ENCODE results near the gene TERT. TPM values are rescaled to one million over a fixed set of nuclear protein-coding genes. Genes with fewer than 3 reads are reported as not detected.
"Not testable (repeated sequence)": the region's sequence is repeated elsewhere in the genome, so short reads cannot be mapped to it uniquely, and the experiment has no call there.

Gene TERT
- total RNA-seq, 1 donor from 2014 or later: 2.4 TPM

DNA sequence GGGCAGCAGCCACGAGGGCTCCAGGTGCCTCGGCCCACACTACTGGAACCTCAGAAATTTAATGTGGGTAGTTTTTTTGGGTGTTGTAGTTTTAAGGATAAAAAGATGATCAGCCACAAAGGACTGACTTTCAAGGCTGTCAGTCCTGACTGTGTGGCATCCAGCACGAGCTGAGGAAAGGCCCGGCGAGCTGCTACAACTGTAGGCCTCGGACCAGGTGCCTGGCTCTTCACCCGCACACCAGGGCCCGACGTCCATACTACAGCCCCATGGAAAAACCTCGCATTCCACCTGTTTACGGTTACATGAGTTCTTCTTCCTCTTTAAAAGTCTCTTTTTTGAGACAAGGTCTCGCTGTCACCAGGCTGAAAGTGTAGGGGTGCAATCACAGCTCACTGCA is 47.4 kb upstream of the TERT start:
- TF ChIP-seq, protein P1, sequence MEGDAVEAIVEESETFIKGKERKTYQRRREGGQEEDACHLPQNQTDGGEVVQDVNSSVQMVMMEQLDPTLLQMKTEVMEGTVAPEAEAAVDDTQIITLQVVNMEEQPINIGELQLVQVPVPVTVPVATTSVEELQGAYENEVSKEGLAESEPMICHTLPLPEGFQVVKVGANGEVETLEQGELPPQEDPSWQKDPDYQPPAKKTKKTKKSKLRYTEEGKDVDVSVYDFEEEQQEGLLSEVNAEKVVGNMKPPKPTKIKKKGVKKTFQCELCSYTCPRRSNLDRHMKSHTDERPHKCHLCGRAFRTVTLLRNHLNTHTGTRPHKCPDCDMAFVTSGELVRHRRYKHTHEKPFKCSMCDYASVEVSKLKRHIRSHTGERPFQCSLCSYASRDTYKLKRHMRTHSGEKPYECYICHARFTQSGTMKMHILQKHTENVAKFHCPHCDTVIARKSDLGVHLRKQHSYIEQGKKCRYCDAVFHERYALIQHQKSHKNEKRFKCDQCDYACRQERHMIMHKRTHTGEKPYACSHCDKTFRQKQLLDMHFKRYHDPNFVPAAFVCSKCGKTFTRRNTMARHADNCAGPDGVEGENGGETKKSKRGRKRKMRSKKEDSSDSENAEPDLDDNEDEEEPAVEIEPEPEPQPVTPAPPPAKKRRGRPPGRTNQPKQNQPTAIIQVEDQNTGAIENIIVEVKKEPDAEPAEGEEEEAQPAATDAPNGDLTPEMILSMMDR (IDR thresholded peaks at IDR 0.05): no peak
- TF ChIP-seq EZH2 (IDR thresholded peaks at IDR 0.05): no peak
- no peak for TF ChIP-seq EZH2phosphoT487 (IDR thresholded peaks at IDR 0.05)
- Histone ChIP-seq H3K79me2 (ENCODE audit: low read depth) (peaks cover 32% of the 10 kb centered on the region), H3K9ac (no peak overlapping the region), H3F3A (ENCODE audit: low read depth) (no peaks in the 10 kb centered on the region), H3K36me3 (no peaks in the 10 kb centered on the region), H2AFZ (replicated peaks) (no peak overlapping the region), H3K4me2 (no peak overlapping the region), H3K27ac (no peak overlapping the region), H3K4me3 (no peak overlapping the region), H3K9me3 (ENCODE audit: low read depth) (no peaks in the 10 kb centered on the region), H3K27me3 (no peaks in the 10 kb centered on the region), H3K4me1 (peaks cover 10% of the 10 kb centered on the region), H4K20me1 (ENCODE audit: low read depth) (peaks cover 7% of the 10 kb centered on the region)
- peaks cover 18% of the 10 kb centered on the region for H3K4me1 Mint-ChIP-seq
- H3K27me3 Mint-ChIP-seq (ENCODE audit: insufficient read depth, low read depth): no peaks in the 10 kb centered on the region
- no peak overlapping the region for H3K27ac Mint-ChIP-seq
- peaks cover 5% of the 10 kb centered on the region for H3K36me3 Mint-ChIP-seq
- H3K9me3 Mint-ChIP-seq: no peaks in the 10 kb centered on the region
- no peak overlapping the region for H3K4me3 Mint-ChIP-seq
- DNase-seq (ENCODE audit: low spot score): no peak

DNA sequence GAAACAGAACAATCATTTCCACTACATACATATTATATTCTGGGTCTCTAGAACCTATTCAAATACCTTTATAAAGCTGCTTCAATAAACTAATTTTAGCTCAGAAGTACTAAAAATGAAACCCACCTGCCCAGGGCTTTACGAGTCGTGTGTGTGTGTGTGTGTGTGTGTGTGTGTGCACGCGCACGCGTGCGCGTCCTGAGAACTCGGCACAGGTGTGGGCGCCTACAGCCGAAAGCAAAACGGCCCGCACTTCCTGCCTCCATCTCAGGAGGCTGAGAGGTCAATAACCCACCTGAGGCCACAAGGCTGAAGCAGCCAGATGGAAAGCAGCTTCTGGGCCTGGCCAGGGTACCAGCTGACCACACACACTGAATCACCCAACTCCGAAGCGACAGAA is 47.0 kb upstream of the TERT start:
- Histone ChIP-seq H4K20me1 (ENCODE audit: low read depth) (peaks cover 7% of the 10 kb centered on the region), H3K27ac (no peak overlapping the region), H3K4me1 (peaks cover 10% of the 10 kb centered on the region), H3K79me2 (ENCODE audit: low read depth) (peaks cover 32% of the 10 kb centered on the region), H3K27me3 (no peaks in the 10 kb centered on the region), H3K36me3 (no peaks in the 10 kb centered on the region), H2AFZ (replicated peaks) (no peak overlapping the region), H3K9ac (no peak overlapping the region), H3K9me3 (ENCODE audit: low read depth) (no peaks in the 10 kb centered on the region), H3K4me2 (no peak overlapping the region), H3F3A (ENCODE audit: low read depth) (no peaks in the 10 kb centered on the region), H3K4me3 (no peak overlapping the region)
- H3K9me3 Mint-ChIP-seq: no peaks in the 10 kb centered on the region
- H3K27ac Mint-ChIP-seq: no peak overlapping the region
- H3K4me1 Mint-ChIP-seq: peaks cover 18% of the 10 kb centered on the region
- peaks cover 5% of the 10 kb centered on the region for H3K36me3 Mint-ChIP-seq
- no peak for TF ChIP-seq EZH2phosphoT487 (IDR thresholded peaks at IDR 0.05)
- TF ChIP-seq EZH2 (IDR thresholded peaks at IDR 0.05): no peak
- TF ChIP-seq, protein P1 (IDR thresholded peaks at IDR 0.05): no peak
- H3K4me3 Mint-ChIP-seq: no peak overlapping the region
- no peaks in the 10 kb centered on the region for H3K27me3 Mint-ChIP-seq (ENCODE audit: insufficient read depth, low read depth)
- DNase-seq (ENCODE audit: low spot score): no peak

DNA sequence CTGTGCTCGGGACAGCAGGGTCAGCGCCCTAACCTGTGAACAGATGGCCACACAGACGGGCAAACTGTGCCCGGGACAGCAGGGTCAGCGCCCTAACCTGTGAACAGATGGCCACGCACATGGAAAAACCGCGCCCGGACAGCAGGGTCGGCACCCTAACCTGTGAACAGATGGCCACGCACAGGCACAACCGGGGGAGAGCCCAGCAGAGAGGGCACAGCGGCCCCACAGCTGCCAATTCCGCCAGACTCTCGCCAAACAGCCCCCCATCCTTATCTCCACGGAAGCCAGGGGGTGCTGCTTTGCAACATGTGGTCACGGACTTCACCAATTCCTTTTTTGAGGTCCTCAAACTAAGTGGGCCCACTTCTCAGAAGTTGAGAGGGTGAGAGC is 44.9 kb upstream of the TERT start:
- not testable (repeated sequence) for H3K27ac ChIP-seq; H2AFZ ChIP-seq (replicated peaks); H3K4me2 ChIP-seq; H3F3A ChIP-seq (ENCODE audit: low read depth); H3K4me3 ChIP-seq; DNase-seq (ENCODE audit: low spot score); H3K9me3 Mint-ChIP-seq; H3K27me3 Mint-ChIP-seq (ENCODE audit: insufficient read depth, low read depth); H3K27me3 ChIP-seq; H3K36me3 ChIP-seq; H3K27ac Mint-ChIP-seq; H3K9me3 ChIP-seq (ENCODE audit: low read depth); H3K4me3 Mint-ChIP-seq; H3K4me1 ChIP-seq; H3K9ac ChIP-seq; H3K36me3 Mint-ChIP-seq
- peaks cover 27% of the 10 kb centered on the region for H3K79me2 ChIP-seq (ENCODE audit: low read depth)
- peaks cover 10% of the 10 kb centered on the region for H3K4me1 Mint-ChIP-seq
- H4K20me1 ChIP-seq (ENCODE audit: low read depth): peaks cover 10% of the 10 kb centered on the region

DNA sequence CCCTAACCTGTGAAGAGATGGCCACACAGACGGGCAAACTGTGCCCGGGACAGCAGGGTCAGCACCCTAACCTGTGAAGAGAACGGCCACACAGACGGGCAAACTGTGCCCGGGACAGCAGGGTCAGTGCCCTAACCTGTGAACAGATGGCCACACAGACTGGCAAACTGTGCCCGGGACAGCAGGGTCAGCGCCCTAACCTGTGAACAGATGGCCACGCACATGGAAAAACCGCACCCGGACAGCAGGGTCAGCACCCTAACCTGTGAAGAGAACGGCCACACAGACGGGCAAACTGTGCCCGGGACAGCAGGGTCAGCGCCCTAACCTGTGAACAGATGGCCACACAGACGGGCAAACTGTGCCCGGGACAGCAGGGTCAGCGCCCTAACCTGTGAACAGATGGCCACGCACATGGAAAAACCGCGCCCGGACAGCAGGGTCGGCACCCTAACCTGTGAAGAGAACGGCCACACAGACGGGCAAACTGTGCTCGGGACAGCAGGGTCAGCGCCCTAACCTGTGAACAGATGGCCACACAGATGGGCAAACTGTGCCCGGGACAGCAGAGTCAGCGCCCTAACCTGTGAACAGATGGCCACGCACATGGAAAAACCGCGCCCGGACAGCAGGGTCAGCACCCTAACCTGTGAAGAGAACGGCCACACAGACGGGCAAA is 44.4 kb upstream of the TERT start:
- H2AFZ ChIP-seq (replicated peaks); H4K20me1 ChIP-seq (ENCODE audit: low read depth); H3K4me2 ChIP-seq; H3K36me3 ChIP-seq; H3K9me3 ChIP-seq (ENCODE audit: low read depth); H3K36me3 Mint-ChIP-seq; H3K9me3 Mint-ChIP-seq; H3K27me3 Mint-ChIP-seq (ENCODE audit: insufficient read depth, low read depth); H3F3A ChIP-seq (ENCODE audit: low read depth); H3K27ac ChIP-seq; H3K27me3 ChIP-seq; H3K4me3 Mint-ChIP-seq; H3K4me3 ChIP-seq; H3K9ac ChIP-seq; H3K4me1 ChIP-seq; H3K27ac Mint-ChIP-seq; DNase-seq (ENCODE audit: low spot score): not testable (repeated sequence)
- H3K79me2 ChIP-seq (ENCODE audit: low read depth): peaks cover 23% of the 10 kb centered on the region
- H3K4me1 Mint-ChIP-seq: peaks cover 10% of the 10 kb centered on the region
